Activated CD4-positive, alpha-beta T cell treated with anti-CD3 and anti-CD28 coated beads, Interleukin-2, amount 50 U/mL, for 48 hours (primary cell): ENCODE results near the gene RPGR.

Experiments
- DNase-seq, 2 experiments: peaks; one replicate each; pipeline ENCODE4 v3.0.0-alpha.2; 2020

The RPGR gene

GRCh38 chrX:38318606-38319005, 8.7 kb downstream of the RPGR start:
- DNase-seq = no peak

DNA sequence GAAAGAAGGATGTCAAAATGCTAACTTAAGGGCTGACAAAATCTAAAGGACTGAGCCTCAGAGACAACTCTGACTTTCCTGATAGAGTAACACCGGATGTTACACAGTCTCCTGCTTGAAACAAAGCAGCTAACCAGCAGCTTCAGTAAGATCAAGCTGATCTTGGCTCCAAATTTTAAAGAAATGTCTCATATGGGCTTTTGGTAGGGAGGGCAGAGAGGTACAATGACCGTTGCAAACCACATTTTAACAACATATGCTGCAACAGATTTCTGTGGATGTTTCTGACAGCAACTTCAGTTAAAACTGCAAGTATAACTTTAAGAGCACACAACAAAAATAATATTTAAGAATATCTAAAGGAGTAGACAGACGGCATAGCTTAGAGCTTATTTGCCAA, 9.1 kb downstream of the RPGR start:
- no peak for DNase-seq

- no peak for DNase-seq
Measured at GRCh38 chrX:38315186-38315585, 12.1 kb downstream of the RPGR start.

DNA sequence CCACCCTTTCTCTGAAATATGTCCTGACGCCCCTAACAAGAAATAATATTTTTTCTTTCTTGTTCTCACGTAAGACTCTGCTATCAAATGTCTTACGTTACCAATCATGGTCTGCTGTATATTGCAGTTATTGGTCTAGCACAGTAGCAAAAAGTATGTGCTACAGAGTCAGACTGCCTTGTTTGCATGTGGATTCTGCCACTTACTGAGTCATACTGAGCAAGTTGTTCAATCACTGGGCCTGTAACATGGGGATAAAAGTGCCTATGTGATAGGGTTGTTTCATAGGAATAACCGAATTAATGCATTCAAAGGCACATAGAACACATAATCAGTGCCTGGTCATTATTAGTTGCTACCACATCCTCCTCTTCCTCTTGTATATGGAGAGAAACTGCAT, 14.1 kb downstream of the RPGR start:
- DNase-seq = no peak

- DNase-seq = no peak
Measured at GRCh38 chrX:38312436-38312835, 14.9 kb downstream of the RPGR start.

DNA sequence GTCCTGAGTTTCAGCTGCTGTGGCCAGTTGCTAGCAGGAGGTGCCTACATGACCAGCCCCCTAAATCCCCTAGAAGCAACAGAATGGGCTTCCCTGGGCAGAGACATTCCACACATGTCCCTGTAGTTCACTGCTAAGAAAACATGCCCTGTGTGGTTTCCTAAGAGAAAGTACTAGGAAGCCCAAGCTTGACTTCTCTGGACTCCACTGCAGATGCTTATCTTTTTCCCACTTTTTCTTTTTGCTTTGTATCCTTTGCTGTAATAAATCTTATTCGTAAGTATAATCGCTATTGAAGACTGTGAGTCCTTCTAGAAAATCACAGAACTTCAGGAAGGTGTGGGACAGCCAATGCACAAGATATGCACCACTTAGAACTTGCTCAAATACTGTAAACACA, 15.6 kb downstream of the RPGR start:
- DNase-seq = no peak

- no peak for DNase-seq
Measured at GRCh38 chrX:38305971-38306370, 21.3 kb downstream of the RPGR start.

DNA sequence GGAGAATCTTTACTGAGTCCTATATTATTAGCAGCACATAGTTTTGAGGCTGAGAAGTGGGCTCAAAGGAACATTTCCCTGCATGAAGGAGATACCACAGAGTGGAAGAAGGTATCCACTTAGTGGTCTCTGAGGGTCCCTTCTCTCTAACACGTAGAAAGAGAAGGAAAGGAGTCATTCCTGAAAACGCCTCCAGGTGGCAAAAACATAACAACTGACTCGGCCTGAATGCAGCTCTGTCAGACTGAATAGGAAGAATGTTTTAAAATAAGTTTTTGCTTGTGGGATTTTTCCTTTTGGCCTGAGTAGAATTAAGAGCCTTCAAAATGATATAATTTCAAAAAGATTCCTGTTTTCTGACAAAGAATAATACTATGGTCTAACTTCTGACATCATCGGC, 23.3 kb downstream of the RPGR start:
- DNase-seq = no peak

GRCh38 chrX:38293741-38294140, 33.6 kb downstream of the RPGR start:
- no peak for DNase-seq

GRCh38 chrX:38287674-38288073, 39.6 kb downstream of the RPGR start:
- DNase-seq = no peak

- DNase-seq = no peak
Measured at GRCh38 chrX:38285649-38286048, 41.7 kb downstream of the RPGR start.

DNA sequence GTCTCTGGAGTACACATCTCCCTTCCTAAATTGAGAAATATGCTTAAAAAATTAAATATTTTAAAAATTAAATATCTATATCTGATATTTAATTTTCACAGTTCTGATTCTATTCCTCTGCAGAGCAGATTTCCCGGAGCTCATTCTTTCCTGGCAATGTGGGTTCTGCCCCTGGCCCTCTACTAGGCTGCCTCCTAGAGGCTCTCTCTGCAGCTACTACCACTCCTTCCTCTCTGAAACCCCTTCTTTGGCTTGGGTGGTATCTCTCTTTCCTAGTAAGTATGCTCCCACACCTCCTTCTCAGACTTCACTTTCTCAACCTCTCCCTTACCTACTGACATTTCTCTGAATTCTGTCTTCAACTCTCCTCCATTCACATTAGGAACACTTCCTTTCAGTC, 45.3 kb downstream of the RPGR start:
- DNase-seq = no peak

DNA sequence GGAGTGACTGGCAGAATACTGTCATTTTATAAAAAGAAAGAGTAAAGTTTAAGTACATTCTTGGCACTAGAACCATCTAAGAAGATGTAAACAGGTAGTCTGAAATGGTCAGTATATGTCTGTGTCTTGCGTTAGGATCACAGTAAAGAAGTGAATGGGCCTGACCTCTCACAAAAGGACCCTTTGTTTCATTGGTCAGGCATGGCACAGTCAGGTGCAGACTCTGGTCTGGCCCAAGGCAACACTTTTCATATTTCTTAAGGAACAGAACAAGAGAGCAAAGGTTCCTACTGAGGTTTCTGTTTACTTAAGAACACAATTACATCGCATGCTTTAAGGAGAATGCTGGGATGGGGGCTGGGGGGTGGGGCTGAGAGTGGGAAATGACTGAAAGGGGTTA, 48.1 kb downstream of the RPGR start:
- DNase-seq = no peak

DNA sequence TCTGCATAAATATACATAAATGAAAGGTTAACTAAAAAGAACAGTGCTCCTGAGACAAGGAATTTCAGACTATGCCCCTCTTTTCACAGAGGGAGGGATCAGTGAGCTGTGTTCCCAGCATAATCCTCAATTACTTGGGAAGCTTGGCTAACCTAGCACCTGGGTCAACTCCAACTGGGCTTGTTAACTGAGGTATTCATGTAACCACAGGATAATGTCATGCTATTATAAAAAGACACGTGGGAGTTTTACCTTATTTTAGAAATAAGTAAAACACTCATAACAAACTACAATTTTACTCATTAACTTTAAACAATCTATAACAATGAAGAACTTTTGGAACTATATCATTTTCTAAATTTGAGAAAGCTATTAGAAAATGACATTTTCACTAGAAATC, 48.6 kb downstream of the RPGR start:
- DNase-seq = no peak

DNA sequence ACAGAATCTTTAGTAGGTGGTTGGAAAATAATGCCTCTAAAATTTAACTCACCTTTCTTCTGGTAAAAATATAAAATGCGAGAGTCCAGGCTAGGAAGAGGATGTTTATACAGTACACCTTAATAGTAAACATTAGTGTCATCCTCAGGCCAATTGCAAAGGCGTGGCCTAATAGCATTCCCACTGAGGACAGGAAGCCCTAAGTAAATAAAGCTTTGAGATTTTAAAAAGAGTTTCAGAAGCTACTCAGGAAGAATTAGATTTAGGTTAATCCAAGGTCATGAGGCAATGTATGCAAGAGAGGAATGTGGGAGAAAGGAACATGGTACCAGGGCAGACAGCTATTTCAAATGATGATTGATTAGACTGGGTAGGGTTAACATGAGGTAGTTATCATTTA, 49.5 kb downstream of the RPGR start:
- DNase-seq = no peak

DNA sequence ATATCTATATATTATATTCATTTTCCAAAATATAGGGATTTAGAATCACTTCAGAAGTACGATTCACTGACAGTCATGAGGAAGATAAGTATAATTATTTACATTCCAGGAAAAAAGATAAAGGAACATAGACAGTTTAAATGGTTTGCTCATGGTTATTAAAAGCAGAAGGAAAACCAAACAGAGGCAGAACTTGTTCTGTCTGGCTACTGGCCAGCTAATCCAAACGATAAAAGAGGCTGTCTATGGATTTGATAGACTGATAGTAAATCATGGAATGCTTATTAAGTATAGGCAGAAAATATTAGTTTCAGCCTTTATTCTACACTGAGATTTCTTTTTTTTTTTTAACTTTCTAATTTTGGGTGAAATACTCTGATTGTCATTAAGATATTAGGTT, 50.2 kb downstream of the RPGR start:
- no peak for DNase-seq

DNA sequence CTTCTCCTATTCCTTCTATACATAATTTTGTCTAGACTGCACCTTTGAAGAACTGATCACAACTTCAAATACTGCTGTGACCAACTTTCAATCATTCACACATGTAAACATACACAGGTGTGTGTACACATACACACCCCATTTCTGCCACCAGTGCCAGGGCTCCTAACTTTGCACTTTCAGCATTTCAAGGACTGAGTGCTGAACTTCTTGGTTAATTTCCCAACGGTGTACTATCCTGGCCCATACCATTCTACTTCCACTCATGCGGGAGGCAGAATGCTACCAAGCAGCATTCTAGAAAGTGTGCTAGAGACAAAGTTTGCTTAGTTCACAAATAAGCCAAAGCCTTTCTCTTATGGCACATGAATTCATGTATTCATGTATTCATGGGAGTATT, 51.2 kb downstream of the RPGR start:
- DNase-seq = no peak

GRCh38 chrX:38275615-38276014, 51.7 kb downstream of the RPGR start:
- DNase-seq = no peak

- no peak for DNase-seq
Measured at GRCh38 chrX:38273453-38273852, 53.9 kb downstream of the RPGR start.

DNA sequence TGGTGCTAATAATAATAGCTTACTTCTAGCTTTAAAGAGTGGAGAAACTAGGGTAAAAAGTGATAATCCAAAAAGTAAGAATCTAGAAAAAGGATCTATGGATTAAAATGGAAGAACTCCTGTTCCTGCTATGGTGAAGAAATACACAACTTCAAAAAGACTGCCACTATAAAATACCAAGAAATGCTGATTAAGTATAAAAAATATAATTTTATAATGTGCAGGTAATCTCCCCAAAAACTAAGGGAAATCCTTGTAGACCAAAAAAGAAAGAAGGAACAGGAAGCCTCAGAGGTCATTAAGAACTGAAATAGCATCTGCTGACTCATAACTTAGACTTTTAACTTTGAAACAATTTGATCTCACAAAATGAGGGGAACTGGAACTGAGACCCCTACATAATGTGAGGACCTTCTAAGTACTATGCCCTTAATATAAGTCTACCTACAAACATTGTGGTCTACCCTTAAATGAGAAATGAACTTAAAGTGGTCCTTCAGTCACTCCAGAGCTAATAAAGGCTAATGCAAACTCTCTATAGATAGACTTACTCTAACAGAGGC, 56.1 kb downstream of the RPGR start:
- no peak for DNase-seq

GRCh38 chrX:38268011-38268410, 59.3 kb downstream of the RPGR start:
- DNase-seq = no peak

- no peak for DNase-seq
Measured at GRCh38 chrX:38262715-38263620, 64.3 kb downstream of the RPGR start.

GRCh38 chrX:38260231-38260630, 67.1 kb downstream of the RPGR start:
- no peak for DNase-seq

DNA sequence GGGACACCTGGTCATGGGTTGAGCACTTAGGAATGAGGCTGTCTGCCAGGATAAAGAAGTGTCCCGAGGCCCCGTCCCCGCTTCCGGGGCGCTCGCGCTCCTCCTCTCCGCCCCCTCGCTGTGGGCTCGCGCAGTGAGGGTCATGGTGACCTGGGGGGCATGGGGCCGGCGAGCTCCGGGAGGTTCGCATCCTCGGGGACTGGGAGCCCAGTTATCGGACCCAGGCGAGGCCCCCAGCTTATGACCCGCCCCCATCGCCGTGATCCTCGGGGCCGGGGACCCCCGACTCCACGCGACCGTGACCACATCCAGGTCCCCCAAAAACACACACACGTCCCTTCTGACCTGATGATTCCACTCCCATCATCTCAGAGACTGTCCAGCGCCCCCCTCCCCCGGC, 71.3 kb downstream of the RPGR start:
- no peak for DNase-seq

GRCh38 chrX:38249965-38250364, 77.3 kb downstream of the RPGR start:
- no peak for DNase-seq
